Thyroid gland (tissue), 4 donors: ENCODE data around the gene POLR2L. TPM values are rescaled to one million over a fixed set of nuclear protein-coding genes. Genes with fewer than 3 reads are reported as not detected.

Experiments used
- DNase-seq, 2 donors: peaks; one replicate each; pipeline ENCODE4 v3.0.0-alpha.2; 2019
- H3K27ac ChIP-seq, 3 donors: fragments of 200-600 bp; sonication (generic); 1 replicate in 2 of 3; 2 replicates in 1 of 3; pipeline ENCODE4 v1.5.1; 2016 to 2019; ENCODE audit warnings: mild to moderate bottlenecking in 1 of 3, moderate library complexity in 1 of 3
- H3K27me3 ChIP-seq: fragments of 200-600 bp; sonication (generic); one replicate; pipeline ENCODE4 v1.5.1; 2019
- H3K36me3 ChIP-seq, 2 donors: fragments of 200-600 bp; sonication (generic); one replicate each; pipeline ENCODE4 v1.5.1; 2016 to 2019
- H3K4me1 ChIP-seq, 2 donors: fragments of 200-600 bp; sonication (generic); one replicate each; pipeline ENCODE4 v1.5.1; 2017 to 2019
- H3K4me3 ChIP-seq, 3 donors: fragments of 200-600 bp; sonication (generic); replicated peaks in 1 of 3; 1 replicate in 2 of 3; 2 replicates in 1 of 3; pipeline ENCODE4 v1.5.1; 2016; ENCODE audit warnings: mild to moderate bottlenecking in 1 of 3
- H3K9me3 ChIP-seq: fragments of 200-600 bp; sonication (generic); one replicate; pipeline ENCODE4 v1.5.1; 2017
- CTCF ChIP-seq, 6 experiments: fragments of 200-600 bp in 3 of 6; fragments of 450-650 bp in 3 of 6; sonication (generic) in 3 of 6; IDR thresholded peaks; one replicate each; pipeline ENCODE4 v1.5.1; 2016 to 2019; ENCODE audit warnings: antibody characterized with exemption in 6 of 6, mild to moderate bottlenecking in 2 of 6, inconsistent platforms in 1 of 6, moderate library complexity in 1 of 6
- POLR2A ChIP-seq, 2 donors: fragments of 450-650 bp; IDR thresholded peaks; one replicate each; pipeline ENCODE4 v1.6.1; 2017; ENCODE audit warnings: antibody characterized with exemption in 2 of 2, mild to moderate bottlenecking in 2 of 2, moderate library complexity in 1 of 2
- WGBS, 2 donors: methylation state at CpG; one replicate each; pipeline ENCODE4 v1.1.5; 2017; 5-methylcytosine and 5-hydroxymethylcytosine counted together
- intact Hi-C: fragments of 100-400 bp; cut with DNase I; formaldehyde crosslinking; loops from one replicate; pipeline ENCODE4 v1.15.1; 2023
- total RNA-seq, 4 donors: library from RNA; depleted of rRNA; stranded (reverse); fragments of >200 nt; gene quantifications; one replicate each; pipeline ENCODE4 v1.2.3, GENCODE V29; 2016

Gene POLR2L
- total RNA-seq, 4 donors from 2014 or later: 17.9 to 89.2 (median 52.4) TPM

- Histone ChIP-seq H3K4me1 (peaks cover 21 to 23% of the 10 kb centered on the region in 2 donors), H3K36me3 (peaks cover 34 to 40% of the 10 kb centered on the region in 2 donors), H3K4me3 (no peak overlapping the region)
These were observed 2.3 kb downstream of the POLR2L start for GRCh38 chr11:839875-840617.

DNA sequence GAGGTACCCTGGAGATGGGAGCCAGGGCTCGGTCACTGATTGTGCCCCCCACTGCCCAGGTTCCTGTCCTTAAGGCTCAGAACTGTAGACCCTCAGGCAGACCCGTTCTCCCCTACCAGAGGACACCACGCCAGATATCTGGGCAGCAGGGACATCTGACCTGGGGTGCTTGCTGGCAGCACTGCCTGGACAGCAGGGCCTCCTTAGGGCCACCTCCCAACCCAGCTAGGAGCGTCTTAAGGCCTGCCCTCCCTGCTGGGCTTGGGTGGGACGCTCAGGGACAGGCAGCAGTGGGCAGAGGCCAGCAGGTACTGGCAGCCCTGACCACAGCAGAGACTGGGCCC is 3.1 kb downstream of the POLR2L start:
- Histone ChIP-seq H3K36me3 (peaks cover 34 to 40% of the 10 kb centered on the region in 2 donors), H3K4me1 (peaks cover 26 to 27% of the 10 kb centered on the region in 2 donors), H3K27ac (no peak overlapping the region), H3K27me3 (no peaks in the 10 kb centered on the region), H3K9me3 (no peaks in the 10 kb centered on the region), H3K4me3 (no peak overlapping the region)
- WGBS, 2 donors: 83 to 100% methylated on average over 1 of the region's 5 CpGs
- DNase-seq: no peak
- intact Hi-C loops: no loop called here
- TF ChIP-seq CTCF (IDR thresholded peaks at IDR 0.05): no peak
- no peak for TF ChIP-seq POLR2A (IDR thresholded peaks at IDR 0.05)

More at GRCh38 chr11:839875-840617, 2.3 kb downstream of the POLR2L start:
- Histone ChIP-seq H3K27ac (peak overlapping the region in 1 of 3 donors; percentile 5), H3K9me3 (no peaks in the 10 kb centered on the region), H3K27me3 (no peaks in the 10 kb centered on the region)
- TF ChIP-seq CTCF (IDR thresholded peaks at IDR 0.05) (peak in 1 of 6 experiments; percentile 4), POLR2A (IDR thresholded peaks at IDR 0.05) (no peak)
- intact Hi-C loops: no loop called here
- no peak for DNase-seq
- 81 to 84% methylated on average over 21 to 22 of the region's 25 CpGs for WGBS, 2 donors

DNA sequence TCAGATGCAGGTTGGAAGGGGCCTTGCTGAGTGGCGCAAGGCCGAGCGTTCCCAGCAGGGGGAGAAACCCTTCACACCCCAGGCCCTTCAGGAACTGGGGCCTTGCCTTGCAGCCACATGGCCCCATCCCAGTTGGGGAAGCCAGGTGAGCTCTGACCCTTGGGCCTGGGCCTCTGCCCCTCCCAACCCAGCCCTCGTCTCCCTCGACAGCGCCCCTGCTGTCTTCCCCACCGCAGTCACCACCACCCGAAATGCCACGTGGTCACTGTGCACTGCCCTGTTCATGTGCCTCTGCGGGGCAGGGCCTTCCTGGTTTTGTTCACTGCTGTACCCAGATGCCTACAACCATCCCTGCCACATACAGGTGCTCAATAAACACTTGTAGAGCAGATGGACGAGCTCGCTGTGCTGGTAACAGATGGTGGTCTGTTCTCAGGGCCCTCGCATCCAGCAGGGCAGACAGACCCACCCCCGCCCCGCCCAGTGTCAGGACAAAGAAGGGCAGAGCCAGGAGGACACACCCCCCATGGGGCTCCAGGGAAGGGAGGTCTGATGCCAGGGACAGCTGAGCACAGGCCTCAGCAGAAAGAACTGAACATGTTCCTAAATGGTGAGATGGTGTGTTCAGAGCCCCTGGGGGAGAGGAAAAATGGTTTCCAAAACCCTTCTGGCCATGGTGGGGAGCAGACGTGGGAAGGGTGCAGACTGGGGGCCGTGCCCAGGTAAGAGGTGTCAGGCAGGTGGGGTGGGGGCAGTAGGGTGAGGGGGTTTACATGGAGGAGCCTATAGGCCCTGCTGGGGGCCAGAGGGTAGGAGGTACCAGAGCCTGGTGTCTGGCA is 3.7 kb downstream of the POLR2L start:
- no peak for DNase-seq
- WGBS, 2 donors: 66 to 78% methylated on average over 10 to 15 of the region's 17 CpGs
- no peak overlapping the region for H3K27ac ChIP-seq
- no peak for TF ChIP-seq CTCF (IDR thresholded peaks at IDR 0.05)
- TF ChIP-seq POLR2A (IDR thresholded peaks at IDR 0.05): no peak
- H3K27me3 ChIP-seq: no peaks in the 10 kb centered on the region
- peaks cover 34 to 40% of the 10 kb centered on the region in 2 donors for H3K36me3 ChIP-seq
- no peak overlapping the region for H3K4me3 ChIP-seq
- H3K4me1 ChIP-seq: peaks cover 30 to 32% of the 10 kb centered on the region in 2 donors
- H3K9me3 ChIP-seq: no peaks in the 10 kb centered on the region
- intact Hi-C loops: no loop called here

DNA sequence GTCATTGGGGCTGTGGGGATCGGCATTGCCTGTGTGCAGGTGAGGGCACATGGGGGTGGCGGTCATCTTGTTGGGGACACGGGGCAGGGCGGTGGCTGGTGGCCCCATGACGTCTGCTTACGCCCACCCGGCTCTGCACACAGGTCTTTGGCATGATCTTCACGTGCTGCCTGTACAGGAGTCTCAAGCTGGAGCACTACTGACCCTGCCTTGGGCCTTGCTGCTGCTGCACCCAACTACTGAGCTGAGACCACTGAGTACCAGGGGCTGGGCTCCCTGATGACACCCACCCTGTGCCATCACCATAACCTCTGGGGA is 4.4 kb downstream of the POLR2L start:
- intact Hi-C loops: no loop called here
- Histone ChIP-seq H3K27me3 (no peaks in the 10 kb centered on the region), H3K4me1 (peaks cover 31 to 35% of the 10 kb centered on the region in 2 donors), H3K36me3 (peaks cover 34 to 40% of the 10 kb centered on the region in 2 donors), H3K9me3 (no peaks in the 10 kb centered on the region), H3K27ac (no peak overlapping the region), H3K4me3 (no peak overlapping the region)
- no CpG with 5 or more reads among the region's 8 CpGs for WGBS, 2 donors
- no peak for DNase-seq
- TF ChIP-seq CTCF (IDR thresholded peaks at IDR 0.05): no peak
- TF ChIP-seq POLR2A (IDR thresholded peaks at IDR 0.05): no peak
